ENCODE data around the gene WFIKKN1. TPM values are rescaled to one million over a fixed set of nuclear protein-coding genes. Genes with fewer than 3 reads are reported as not detected.
A peak's percentile ranks its signal among the peaks of the same experiment; 100 is the strongest.

The WFIKKN1 gene
- total and polyA plus RNA-seq, 2 of the 13 experiments (the other 11 are each of a cell fraction or from before 2014, with no cell fraction given), result 1.7 to 4.9 TPM

DNA sequence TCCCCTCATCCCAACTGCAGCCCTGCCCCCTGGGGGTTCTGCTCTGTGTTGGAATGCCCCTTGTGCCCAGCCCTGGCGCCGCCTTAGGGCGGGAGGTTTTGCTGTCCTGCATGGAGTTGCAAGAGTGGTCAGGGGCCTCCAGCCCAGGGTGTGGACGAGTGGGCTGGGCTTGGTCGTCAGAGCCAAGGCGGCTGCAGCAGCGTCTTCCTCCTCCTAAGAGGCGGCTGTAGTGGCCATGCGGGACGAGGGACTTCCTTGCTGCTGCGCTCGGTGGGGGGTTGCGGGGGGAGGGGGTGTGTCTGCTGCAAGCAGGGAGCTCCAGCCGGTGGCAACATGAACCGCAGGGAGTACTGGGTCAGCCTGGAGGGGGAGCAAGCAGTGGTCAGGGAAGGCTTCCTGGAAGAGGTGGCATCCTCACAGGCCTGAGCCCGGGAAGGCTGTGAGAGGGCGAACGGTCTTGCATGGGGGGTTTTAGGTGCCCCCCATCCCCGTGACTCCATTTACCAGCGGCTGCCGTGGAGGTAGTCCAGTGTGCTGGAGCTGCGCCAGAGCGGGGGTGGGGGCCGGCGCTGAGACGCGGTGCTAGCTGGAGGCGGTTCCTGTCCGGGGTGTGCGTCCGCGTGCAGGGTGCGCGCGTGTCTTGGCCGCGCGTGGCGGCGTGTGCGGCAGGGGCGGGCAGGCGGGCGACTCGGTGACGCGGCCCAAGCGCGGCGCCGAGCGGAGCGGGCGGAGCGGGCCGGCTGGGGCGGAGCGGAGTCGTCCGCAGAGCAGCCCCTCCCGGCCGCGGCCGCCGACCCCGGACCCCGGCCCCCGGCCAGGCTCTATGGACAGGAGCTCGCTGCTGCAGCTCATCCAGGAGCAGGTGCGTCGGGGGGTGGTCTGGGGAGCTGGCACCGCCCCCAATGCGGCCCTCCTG lies 44.4 kb downstream of the WFIKKN1 start, which contains the start of gene RHBDL1 (continued):
- TF ChIP-seq ZIK1 (CRISPR knock-in tag; IDR thresholded peaks at IDR 0.05; ENCODE audit: borderline replicate concordance, low read depth) (0 out of 2 replicates have a peak, but pooled peaks have one; percentile 36), ZBTB21 (CRISPR knock-in tag; IDR thresholded peaks at IDR 0.05) (no peak), ZSCAN25 (CRISPR knock-in tag; IDR thresholded peaks at IDR 0.05) (peak; percentile 10; the same call in 1 of the 2 replicates), ASH2L (IDR thresholded peaks at IDR 0.05; ENCODE audit: insufficient read length, low read depth, low read length) (no peak), TMF1 (CRISPR knock-in tag; IDR thresholded peaks at IDR 0.05; ENCODE audit: low read depth) (0 out of 2 replicates have a peak, but pooled peaks have one; percentile 26), BORCS8-MEF2B (CRISPR knock-in tag; IDR thresholded peaks at IDR 0.05) (peak; percentile 39; the same call in 1 of the 2 replicates), YY1 (IDR thresholded peaks at IDR 0.05; ENCODE audit: insufficient read depth, insufficient replicate concordance, low read depth, low read length) (peak; percentile 10), JUND (CRISPR knock-in tag; IDR thresholded peaks at IDR 0.05) (peak; percentile 57), ZNF431 (CRISPR knock-in tag; IDR thresholded peaks at IDR 0.05; ENCODE audit: borderline replicate concordance, low read depth) (no peak), HNRNPL (IDR thresholded peaks at IDR 0.05; ENCODE audit: low read depth, low read length) (0 out of 2 replicates have a peak, but pooled peaks have one; percentile 60), ZSCAN9 (CRISPR knock-in tag; IDR thresholded peaks at IDR 0.05; ENCODE audit: borderline replicate concordance) (no peak), RBM22 (optimal IDR thresholded peaks at IDR 0.05; ENCODE audit: low read length) (peak; percentile 86), ZNF205 (CRISPR knock-in tag; IDR thresholded peaks at IDR 0.05) (0 out of 2 replicates have a peak, but pooled peaks have one; percentile 28), SMARCE1 (IDR thresholded peaks at IDR 0.05; ENCODE audit: borderline replicate concordance) (no peak), PCBP1 (IDR thresholded peaks at IDR 0.05; ENCODE audit: borderline replicate concordance, low read depth, low read length) (0 out of 2 replicates have a peak, but pooled peaks have one; percentile 44), ZNF546 (CRISPR knock-in tag; conservative IDR thresholded peaks at IDR 0.05) (no peak), ZSCAN21 (CRISPR knock-in tag; IDR thresholded peaks at IDR 0.05; ENCODE audit: borderline replicate concordance) (peak; percentile 76; the same call in 1 of the 2 replicates), TAF15 (IDR thresholded peaks at IDR 0.05; ENCODE audit: low read depth, low read length, poor library complexity, severe bottlenecking) (peak; percentile 51), RBFOX2 (IDR thresholded peaks at IDR 0.05; ENCODE audit: low read depth, low read length) (0 out of 2 replicates have a peak, but pooled peaks have one; percentile 14), GTF2F1 (IDR thresholded peaks at IDR 0.05; ENCODE audit: low read length) (no peak), NONO (IDR thresholded peaks at IDR 0.05) (no peak), NONO (CRISPR knock-in tag; conservative IDR thresholded peaks at IDR 0.05) (peak; percentile 63; the same call in 1 of the 2 replicates)
- TF ChIP-seq, protein P1, sequence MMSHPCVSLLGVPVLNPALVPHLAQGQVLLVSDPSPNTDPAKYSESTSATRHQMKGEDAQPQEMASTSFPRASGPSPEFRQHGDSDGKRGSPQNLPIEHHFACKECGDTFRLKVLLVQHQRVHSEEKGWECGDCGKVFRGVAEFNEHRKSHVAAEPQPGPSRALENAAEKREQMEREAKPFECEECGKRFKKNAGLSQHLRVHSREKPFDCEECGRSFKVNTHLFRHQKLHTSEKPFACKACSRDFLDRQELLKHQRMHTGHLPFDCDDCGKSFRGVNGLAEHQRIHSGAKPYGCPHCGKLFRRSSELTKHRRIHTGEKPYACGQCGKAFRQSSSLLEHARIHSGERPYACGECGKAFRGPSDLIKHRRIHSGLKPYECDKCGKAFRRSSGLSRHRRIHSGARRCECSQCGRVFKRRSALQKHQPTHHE (CRISPR knock-in tag; IDR thresholded peaks at IDR 0.05; ENCODE audit: borderline replicate concordance), result no peak
- TF ChIP-seq, protein P2, sequence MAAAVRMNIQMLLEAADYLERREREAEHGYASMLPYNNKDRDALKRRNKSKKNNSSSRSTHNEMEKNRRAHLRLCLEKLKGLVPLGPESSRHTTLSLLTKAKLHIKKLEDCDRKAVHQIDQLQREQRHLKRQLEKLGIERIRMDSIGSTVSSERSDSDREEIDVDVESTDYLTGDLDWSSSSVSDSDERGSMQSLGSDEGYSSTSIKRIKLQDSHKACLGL (CRISPR knock-in tag; IDR thresholded peaks at IDR 0.05), result peak; percentile 65
- TF ChIP-seq, protein P3, sequence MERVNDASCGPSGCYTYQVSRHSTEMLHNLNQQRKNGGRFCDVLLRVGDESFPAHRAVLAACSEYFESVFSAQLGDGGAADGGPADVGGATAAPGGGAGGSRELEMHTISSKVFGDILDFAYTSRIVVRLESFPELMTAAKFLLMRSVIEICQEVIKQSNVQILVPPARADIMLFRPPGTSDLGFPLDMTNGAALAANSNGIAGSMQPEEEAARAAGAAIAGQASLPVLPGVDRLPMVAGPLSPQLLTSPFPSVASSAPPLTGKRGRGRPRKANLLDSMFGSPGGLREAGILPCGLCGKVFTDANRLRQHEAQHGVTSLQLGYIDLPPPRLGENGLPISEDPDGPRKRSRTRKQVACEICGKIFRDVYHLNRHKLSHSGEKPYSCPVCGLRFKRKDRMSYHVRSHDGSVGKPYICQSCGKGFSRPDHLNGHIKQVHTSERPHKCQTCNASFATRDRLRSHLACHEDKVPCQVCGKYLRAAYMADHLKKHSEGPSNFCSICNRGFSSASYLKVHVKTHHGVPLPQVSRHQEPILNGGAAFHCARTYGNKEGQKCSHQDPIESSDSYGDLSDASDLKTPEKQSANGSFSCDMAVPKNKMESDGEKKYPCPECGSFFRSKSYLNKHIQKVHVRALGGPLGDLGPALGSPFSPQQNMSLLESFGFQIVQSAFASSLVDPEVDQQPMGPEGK (CRISPR knock-in tag; IDR thresholded peaks at IDR 0.05), result peak; percentile 49; the same call in 1 of the 2 replicates
- TF ChIP-seq, protein P4, sequence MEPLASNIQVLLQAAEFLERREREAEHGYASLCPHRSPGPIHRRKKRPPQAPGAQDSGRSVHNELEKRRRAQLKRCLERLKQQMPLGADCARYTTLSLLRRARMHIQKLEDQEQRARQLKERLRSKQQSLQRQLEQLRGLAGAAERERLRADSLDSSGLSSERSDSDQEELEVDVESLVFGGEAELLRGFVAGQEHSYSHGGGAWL (CRISPR knock-in tag; IDR thresholded peaks at IDR 0.05), result peak; percentile 49; the same call in 1 of the 2 replicates
